SK-N-SH (cell line): ENCODE data around the gene FYN. TPM values are rescaled to one million over a fixed set of nuclear protein-coding genes. Genes with fewer than 3 reads are reported as not detected.
A peak's percentile ranks its signal among the peaks of the same experiment; 100 is the strongest.

Experiments used
- CTCF ChIA-PET: fragments of 300-600, 350-600 bp; formaldehyde crosslinking; extraction: SDS; loops from one replicate; lab custom pipeline; 2021; lab: Yijun Ruan, JAX
- POLR2A ChIA-PET: fragments of 350-600 bp; sonication (Branson Sonifier 250); formaldehyde crosslinking; extraction: SDS; loops from one replicate; lab custom pipeline; 2020; ENCODE audit warnings: antibody characterized with exemption, inconsistent platforms; lab: Yijun Ruan, JAX
- DNase-seq: peaks from one replicate; pipeline ENCODE4 v3.0.0; 2012
- H2AFZ ChIP-seq: fragments of 200-600 bp; sonication (generic); 2 replicates; pipeline ENCODE4 v1.8.1; 2016; ENCODE audit warnings: antibody characterized with exemption, mild to moderate bottlenecking, low read depth
- H3F3A ChIP-seq: fragments of 200-600 bp; sonication (generic); replicated peaks from 2 replicates; pipeline ENCODE3; 2016; ENCODE audit warnings: antibody characterized with exemption, mild to moderate bottlenecking; ENCODE audit not compliant: insufficient read depth
- H3K27ac ChIP-seq, 2 experiments: fragments of 200-500 bp in 1 of 2; fragments of 200-600 bp in 1 of 2; sonication (Bioruptor generic) in 1 of 2; sonication (generic), shearing (Covaris generic) in 1 of 2; 2 replicates each; pipeline versions ENCODE4 v1.5.1 to v1.6.1; 2014 to 2016; ENCODE audit warnings: low read depth in 2 of 2, inconsistent platforms in 1 of 2, low read length in 1 of 2, mild to moderate bottlenecking in 1 of 2, mixed read lengths in 1 of 2
- H3K27me3 ChIP-seq: fragments of 200-600 bp; sonication (generic), shearing (Covaris generic); 2 replicates; pipeline ENCODE4 v1.6.1; 2016; ENCODE audit warnings: mixed run types; ENCODE audit not compliant: insufficient read depth
- H3K36me3 ChIP-seq, 2 experiments: fragments of 200-500 bp in 1 of 2; fragments of 200-600 bp in 1 of 2; sonication (Bioruptor generic) in 1 of 2; sonication (generic) in 1 of 2; replicated peaks in 1 of 2; 2 replicates each; pipeline versions ENCODE3 to v1.5.1; 2014 to 2016; ENCODE audit warnings: low read length in 1 of 2, mild to moderate bottlenecking in 1 of 2; ENCODE audit not compliant: insufficient read depth in 2 of 2, control insufficient read depth in 1 of 2
- H3K4me1 ChIP-seq, 2 experiments: fragments of 200-500 bp in 1 of 2; fragments of 200-600 bp in 1 of 2; sonication (Bioruptor generic) in 1 of 2; sonication (generic), shearing (Covaris generic) in 1 of 2; 2 replicates each; pipeline versions ENCODE4 v1.5.1 to v1.6.1; 2014 to 2016; ENCODE audit warnings: low read depth in 1 of 2, low read length in 1 of 2, mixed run types in 1 of 2; ENCODE audit not compliant: insufficient read depth in 2 of 2, control insufficient read depth in 1 of 2
- H3K4me2 ChIP-seq: fragments of 200-600 bp; sonication (generic), shearing (Covaris generic); 2 replicates; pipeline ENCODE4 v1.6.1; 2017; ENCODE audit warnings: mixed run types
- H3K4me3 ChIP-seq, 2 experiments: fragments of 200-500 bp in 1 of 2; fragments of 200-600 bp in 1 of 2; sonication (Bioruptor generic) in 1 of 2; sonication (generic), shearing (Covaris generic) in 1 of 2; 2 replicates each; pipeline versions ENCODE4 v1.5.1 to v1.8.1; 2014 to 2016; ENCODE audit warnings: low read depth in 2 of 2, inconsistent platforms in 1 of 2, low read length in 1 of 2, mild to moderate bottlenecking in 1 of 2, mixed read lengths in 1 of 2, moderate library complexity in 1 of 2
- H3K79me2 ChIP-seq: fragments of 200-600 bp; sonication (generic); 2 replicates; pipeline ENCODE4 v1.8.1; 2017; ENCODE audit warnings: mild to moderate bottlenecking; ENCODE audit not compliant: insufficient read depth
- H3K9ac ChIP-seq: fragments of 200-600 bp; sonication (generic); 2 replicates; pipeline ENCODE4 v1.6.1; 2017; ENCODE audit warnings: mixed run types
- H3K9me2 ChIP-seq: fragments of 200-600 bp; sonication (generic); 2 replicates; pipeline ENCODE4 v1.6.1; 2017; ENCODE audit warnings: mixed run types
- H3K9me3 ChIP-seq: fragments of 200-600 bp; sonication (generic); 2 replicates; pipeline ENCODE4 v1.6.1; 2017; ENCODE audit warnings: mixed run types, mild to moderate bottlenecking, moderate library complexity
- H4K20me1 ChIP-seq: fragments of 200-600 bp; sonication (generic); 2 replicates; pipeline ENCODE4 v1.6.1; 2017; ENCODE audit warnings: mild to moderate bottlenecking, mixed run types; ENCODE audit not compliant: insufficient read depth
- EP300 ChIP-seq, 2 experiments: IDR thresholded peaks; 2 replicates each; pipeline versions ENCODE4 v1.4.0 to v1.6.1; 2012; ENCODE audit warnings: borderline replicate concordance in 1 of 2, low read depth in 1 of 2, low read length in 1 of 2
- EZH2phosphoT487 ChIP-seq: fragments of 200-600 bp; sonication (generic); IDR thresholded peaks from 2 replicates; pipeline ENCODE4 v1.6.1; 2017; ENCODE audit warnings: low read depth, mixed run types, mild to moderate bottlenecking, antibody characterized with exemption, moderate library complexity, borderline replicate concordance
- GABPA ChIP-seq: IDR thresholded peaks from 2 replicates; pipeline ENCODE4 v1.4.0; 2012; ENCODE audit warnings: low read depth, mild to moderate bottlenecking
- IRF3 ChIP-seq: fragments of 150-350 bp; IDR thresholded peaks from 2 replicates; pipeline ENCODE4 v1.6.1; 2016; ENCODE audit warnings: mild to moderate bottlenecking, low read depth, low read length
- JUND ChIP-seq: IDR thresholded peaks from 2 replicates; pipeline ENCODE4 v1.4.0; 2012
- NRF1 ChIP-seq: IDR thresholded peaks from 2 replicates; pipeline ENCODE4 v1.6.1; 2012; ENCODE audit warnings: low read depth, mild to moderate bottlenecking, low read length
- RAD21 ChIP-seq: IDR thresholded peaks from 2 replicates; pipeline ENCODE4 v1.6.1; 2012; ENCODE audit warnings: mild to moderate bottlenecking, low read length
- TCF12 ChIP-seq: IDR thresholded peaks from 2 replicates; pipeline ENCODE4 v1.4.0; 2012
- TEAD4 ChIP-seq: IDR thresholded peaks from 2 replicates; pipeline ENCODE4 v1.4.0; 2012; ENCODE audit warnings: mild to moderate bottlenecking, borderline replicate concordance; ENCODE audit not compliant: insufficient read depth
- YY1 ChIP-seq: IDR thresholded peaks from 2 replicates; pipeline ENCODE4 v1.4.0; 2012; ENCODE audit warnings: low read depth, mild to moderate bottlenecking
- WGBS: methylation state at CpG from one replicate; pipeline ENCODE4 v1.1.6; 2017; ENCODE audit warnings: low lambda C conversion rate; 5-methylcytosine and 5-hydroxymethylcytosine counted together
- polyA plus RNA-seq, 3 experiments: library from polyadenylated mRNA; depleted of rRNA; stranded (reverse); fragments of >200 nt; gene quantifications; 2 replicates each; pipeline ENCODE4 v1.2.3, GENCODE V29; 2012
- TF ChIP-seq, protein P1 (sequence below): IDR thresholded peaks from 2 replicates; pipeline ENCODE4; 2012

FYN gene
- polyA plus RNA-seq, 1 of the 3 experiments (the other 2 are of a cell fraction): 31.0 TPM

- H3K4me1 ChIP-seq: peaks cover 0 to 13% of the 10 kb centered on the region in 2 experiments; a peak in 2 of 4 replicates
- POLR2A ChIA-PET: interaction anchor here (1.0 kb wide), 1 partner anchor 17 kb away, joined by 3 read pairs; no protein-coding TSS in a partner anchor
- H2AFZ ChIP-seq: no peak overlapping the region
- TF ChIP-seq EP300 (IDR thresholded peaks at IDR 0.05; ENCODE audit: borderline replicate concordance in 1 of 2, low read depth in 1 of 2, low read length in 1 of 2) (no peak), RAD21 (peak; percentile 13; the same call in 1 of the 2 replicates)
- CTCF ChIA-PET: interaction anchor here (0.9 to 1.1 kb wide), 3 partner anchors 9 to 36 kb away, joined by 3 to 4 read pairs (median 3); no protein-coding TSS in a partner anchor
- peaks cover 15 to 20% of the 10 kb centered on the region in 2 experiments for H3K36me3 ChIP-seq
- no peaks in the 10 kb centered on the region for H4K20me1 ChIP-seq
- peaks cover 6% of the 10 kb centered on the region for H3F3A ChIP-seq
- peak overlapping the region in 1 of 2 experiments; percentile 60; a peak in 2 of 4 replicates for H3K27ac ChIP-seq
- no peaks in the 10 kb centered on the region for H3K9me3 ChIP-seq
- no peaks in the 10 kb centered on the region for H3K9me2 ChIP-seq
- H3K79me2 ChIP-seq: no peaks in the 10 kb centered on the region
- no peaks in the 10 kb centered on the region for H3K27me3 ChIP-seq
- H3K4me2 ChIP-seq: no peak overlapping the region
- DNase-seq: peak; percentile 31
- H3K4me3 ChIP-seq: no peak overlapping the region
- H3K9ac ChIP-seq: no peak overlapping the region
Measured at GRCh38 chr6:111673937-111674336, 199.3 kb downstream of the FYN start.

GRCh38 chr6:111673532-111673931 is 199.7 kb downstream of the FYN start:
- ChIA-PET POLR2A (interaction anchor here (1.0 kb wide), 1 partner anchor 18 kb away, joined by 3 read pairs; no protein-coding TSS in a partner anchor), CTCF (interaction anchor here (1.1 kb wide), 1 partner anchor 9 kb away, joined by 3 read pairs; no protein-coding TSS in a partner anchor)
- Histone ChIP-seq H3K9me2 (no peaks in the 10 kb centered on the region), H3K79me2 (no peaks in the 10 kb centered on the region), H2AFZ (no peak overlapping the region), H4K20me1 (no peaks in the 10 kb centered on the region), H3K27ac (no peak overlapping the region), H3K36me3 (peaks cover 15 to 20% of the 10 kb centered on the region in 2 experiments), H3K4me2 (no peak overlapping the region), H3K27me3 (no peaks in the 10 kb centered on the region), H3K4me3 (no peak overlapping the region), H3K9ac (no peak overlapping the region), H3K4me1 (peaks cover 0 to 15% of the 10 kb centered on the region in 2 experiments; a peak in 2 of 4 replicates), H3F3A (peaks cover 6% of the 10 kb centered on the region), H3K9me3 (no peaks in the 10 kb centered on the region)
- 87% methylated on average over 8 of the region's 8 CpGs for WGBS
- TF ChIP-seq, protein P1, sequence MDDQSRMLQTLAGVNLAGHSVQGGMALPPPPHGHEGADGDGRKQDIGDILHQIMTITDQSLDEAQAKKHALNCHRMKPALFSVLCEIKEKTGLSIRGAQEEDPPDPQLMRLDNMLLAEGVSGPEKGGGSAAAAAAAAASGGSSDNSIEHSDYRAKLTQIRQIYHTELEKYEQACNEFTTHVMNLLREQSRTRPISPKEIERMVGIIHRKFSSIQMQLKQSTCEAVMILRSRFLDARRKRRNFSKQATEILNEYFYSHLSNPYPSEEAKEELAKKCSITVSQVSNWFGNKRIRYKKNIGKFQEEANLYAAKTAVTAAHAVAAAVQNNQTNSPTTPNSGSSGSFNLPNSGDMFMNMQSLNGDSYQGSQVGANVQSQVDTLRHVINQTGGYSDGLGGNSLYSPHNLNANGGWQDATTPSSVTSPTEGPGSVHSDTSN: no peak
- TF ChIP-seq YY1: no peak
- no peak for TF ChIP-seq GABPA
- TF ChIP-seq TCF12: no peak
- no peak for TF ChIP-seq NRF1
- no peak for TF ChIP-seq JUND
- no peak for TF ChIP-seq EZH2phosphoT487
- no peak for TF ChIP-seq IRF3
- TF ChIP-seq TEAD4: no peak
- DNase-seq: no peak
